ENCODE measurements around the gene AATK. TPM values are rescaled to one million over a fixed set of nuclear protein-coding genes. Genes with fewer than 3 reads are reported as not detected.

The AATK gene
- total and polyA plus RNA-seq, 10 of the 15 experiments (the other 5 are each of a cell fraction or from before 2014, with no cell fraction given), result 0.04 TPM; not detected in 9

DNA sequence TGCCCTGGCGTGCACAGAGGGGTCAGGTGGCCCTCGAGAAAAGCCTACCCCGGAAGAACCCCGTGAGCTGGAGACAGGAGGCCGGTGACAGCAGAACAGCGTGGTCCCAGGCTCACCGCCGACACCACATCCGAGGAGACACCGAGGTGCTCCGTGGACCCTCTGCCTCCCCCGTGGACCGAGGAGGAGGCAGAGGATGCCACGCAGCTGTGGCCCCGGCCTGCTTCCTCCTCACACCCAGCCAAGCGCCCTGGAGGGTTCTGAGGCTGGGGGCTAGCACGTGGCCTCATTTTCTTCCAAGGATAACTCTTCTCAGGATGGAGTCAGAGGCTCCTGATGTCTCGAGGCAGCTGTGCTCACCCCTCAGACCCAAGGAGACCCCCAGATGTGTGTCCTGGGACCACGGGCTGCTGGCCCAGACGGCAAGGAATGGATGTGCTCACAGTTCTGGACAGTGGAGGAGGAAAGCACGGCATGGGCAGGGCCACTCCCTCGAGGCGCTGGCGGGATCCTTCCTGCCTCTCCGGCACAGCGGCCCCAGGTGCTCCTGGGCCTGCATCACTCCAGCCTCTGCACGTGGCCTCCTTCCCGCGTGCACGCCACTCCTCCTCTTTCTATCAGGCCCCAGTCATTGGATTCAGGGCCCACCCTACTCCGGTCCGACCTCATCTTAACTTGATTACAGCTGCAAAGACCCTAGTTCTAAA lies 5.1 kb downstream of the AATK start:
- BruUV-seq (replicated peaks), result no TSS peak
- DNase-seq (ENCODE audit: low read depth, low spot score) (no peak), ATAC-seq (no peak), FAIRE-seq (no peak)
- ChIA-PET RAD21 (ENCODE audit: unreplicated experiment) (no interaction called here), CTCF (no interaction called here), SMC1A (ENCODE audit: uncharacterized antibody, unreplicated experiment) (no interaction called here), POLR2A (no interaction called here)
- Histone ChIP-seq H3K4me1 (ENCODE audit: control insufficient read depth, insufficient read depth, low read length) (no peaks in the 10 kb centered on the region), H3K9me3 (replicated peaks; ENCODE audit: control insufficient read depth, insufficient read depth, low read length) (no peaks in the 10 kb centered on the region), H3K27ac (ENCODE audit: control insufficient read depth, insufficient read depth) (no peak overlapping the region), H4K20me1 (ENCODE audit: control insufficient read depth, insufficient read depth) (no peaks in the 10 kb centered on the region), H3K4me2 (ENCODE audit: control insufficient read depth, insufficient read depth) (no peak overlapping the region), H3K79me2 (ENCODE audit: control insufficient read depth, insufficient read depth, low read length) (no peaks in the 10 kb centered on the region), H3K4me3 (no peak overlapping the region), H2AFZ (ENCODE audit: control insufficient read depth, low read depth, low read length) (no peak overlapping the region), H3K9ac (ENCODE audit: control insufficient read depth, insufficient read depth, low read length) (no peak overlapping the region), H3K27me3 (replicated peaks in 1 of 2; ENCODE audit: control insufficient read depth in 2 of 2, insufficient read depth in 2 of 2, low read length in 1 of 2) (no peaks in the 10 kb centered on the region; a peak in 2 of 4 replicates), H3K36me3 (ENCODE audit: control insufficient read depth in 2 of 2, insufficient read depth in 2 of 2, low read length in 1 of 2) (no peaks in the 10 kb centered on the region)
- WGBS (ENCODE audit: insufficient coverage, insufficient replicate concordance, low lambda C conversion rate, missing lambda C conversion rate), result 23% methylated on average over 30 of the region's 32 CpGs
- in situ Hi-C loops (cut with MboI), result no loop called here
- intact Hi-C loops (cut with micrococcal nuclease; ENCODE audit: unreplicated experiment), result no loop called here
- TF ChIP-seq RELA (IDR thresholded peaks at IDR 0.05; ENCODE audit: borderline replicate concordance, partially characterized antibody) (no peak), KAT2A (conservative IDR thresholded peaks at IDR 0.05; ENCODE audit: control insufficient read depth, low read depth, low read length) (no peak), SMARCA5 (IDR thresholded peaks at IDR 0.05) (no peak), HCFC1 (IDR thresholded peaks at IDR 0.05; ENCODE audit: low read length) (no peak), GATAD2B (conservative IDR thresholded peaks at IDR 0.05; ENCODE audit: low read depth) (no peak), NFYA (IDR thresholded peaks at IDR 0.05; ENCODE audit: borderline replicate concordance, low read depth, low read length) (no peak), MEF2A (IDR thresholded peaks at IDR 0.05; ENCODE audit: insufficient read depth, low read depth, low read length) (no peak), ZNF622 (IDR thresholded peaks at IDR 0.05) (no peak), FOS (IDR thresholded peaks at IDR 0.05; ENCODE audit: borderline replicate concordance, extremely low read depth, insufficient read length) (no peak)
- TF ChIP-seq, protein P1, sequence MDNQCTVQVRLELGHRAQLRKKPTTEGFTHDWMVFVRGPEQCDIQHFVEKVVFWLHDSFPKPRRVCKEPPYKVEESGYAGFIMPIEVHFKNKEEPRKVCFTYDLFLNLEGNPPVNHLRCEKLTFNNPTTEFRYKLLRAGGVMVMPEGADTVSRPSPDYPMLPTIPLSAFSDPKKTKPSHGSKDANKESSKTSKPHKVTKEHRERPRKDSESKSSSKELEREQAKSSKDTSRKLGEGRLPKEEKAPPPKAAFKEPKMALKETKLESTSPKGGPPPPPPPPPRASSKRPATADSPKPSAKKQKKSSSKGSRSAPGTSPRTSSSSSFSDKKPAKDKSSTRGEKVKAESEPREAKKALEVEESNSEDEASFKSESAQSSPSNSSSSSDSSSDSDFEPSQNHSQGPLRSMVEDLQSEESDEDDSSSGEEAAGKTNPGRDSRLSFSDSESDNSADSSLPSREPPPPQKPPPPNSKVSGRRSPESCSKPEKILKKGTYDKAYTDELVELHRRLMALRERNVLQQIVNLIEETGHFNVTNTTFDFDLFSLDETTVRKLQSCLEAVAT (IDR thresholded peaks at IDR 0.05), result no peak
- TF ChIP-seq, protein P2, sequence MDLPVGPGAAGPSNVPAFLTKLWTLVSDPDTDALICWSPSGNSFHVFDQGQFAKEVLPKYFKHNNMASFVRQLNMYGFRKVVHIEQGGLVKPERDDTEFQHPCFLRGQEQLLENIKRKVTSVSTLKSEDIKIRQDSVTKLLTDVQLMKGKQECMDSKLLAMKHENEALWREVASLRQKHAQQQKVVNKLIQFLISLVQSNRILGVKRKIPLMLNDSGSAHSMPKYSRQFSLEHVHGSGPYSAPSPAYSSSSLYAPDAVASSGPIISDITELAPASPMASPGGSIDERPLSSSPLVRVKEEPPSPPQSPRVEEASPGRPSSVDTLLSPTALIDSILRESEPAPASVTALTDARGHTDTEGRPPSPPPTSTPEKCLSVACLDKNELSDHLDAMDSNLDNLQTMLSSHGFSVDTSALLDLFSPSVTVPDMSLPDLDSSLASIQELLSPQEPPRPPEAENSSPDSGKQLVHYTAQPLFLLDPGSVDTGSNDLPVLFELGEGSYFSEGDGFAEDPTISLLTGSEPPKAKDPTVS (IDR thresholded peaks at IDR 0.05; ENCODE audit: low read depth, low read length), result no peak
- TF ChIP-seq, protein P3, sequence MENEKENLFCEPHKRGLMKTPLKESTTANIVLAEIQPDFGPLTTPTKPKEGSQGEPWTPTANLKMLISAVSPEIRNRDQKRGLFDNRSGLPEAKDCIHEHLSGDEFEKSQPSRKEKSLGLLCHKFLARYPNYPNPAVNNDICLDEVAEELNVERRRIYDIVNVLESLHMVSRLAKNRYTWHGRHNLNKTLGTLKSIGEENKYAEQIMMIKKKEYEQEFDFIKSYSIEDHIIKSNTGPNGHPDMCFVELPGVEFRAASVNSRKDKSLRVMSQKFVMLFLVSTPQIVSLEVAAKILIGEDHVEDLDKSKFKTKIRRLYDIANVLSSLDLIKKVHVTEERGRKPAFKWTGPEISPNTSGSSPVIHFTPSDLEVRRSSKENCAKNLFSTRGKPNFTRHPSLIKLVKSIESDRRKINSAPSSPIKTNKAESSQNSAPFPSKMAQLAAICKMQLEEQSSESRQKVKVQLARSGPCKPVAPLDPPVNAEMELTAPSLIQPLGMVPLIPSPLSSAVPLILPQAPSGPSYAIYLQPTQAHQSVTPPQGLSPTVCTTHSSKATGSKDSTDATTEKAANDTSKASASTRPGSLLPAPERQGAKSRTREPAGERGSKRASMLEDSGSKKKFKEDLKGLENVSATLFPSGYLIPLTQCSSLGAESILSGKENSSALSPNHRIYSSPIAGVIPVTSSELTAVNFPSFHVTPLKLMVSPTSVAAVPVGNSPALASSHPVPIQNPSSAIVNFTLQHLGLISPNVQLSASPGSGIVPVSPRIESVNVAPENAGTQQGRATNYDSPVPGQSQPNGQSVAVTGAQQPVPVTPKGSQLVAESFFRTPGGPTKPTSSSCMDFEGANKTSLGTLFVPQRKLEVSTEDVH (IDR thresholded peaks at IDR 0.05; ENCODE audit: low read depth, partially characterized antibody), result no peak
- TF ChIP-seq, protein P4, sequence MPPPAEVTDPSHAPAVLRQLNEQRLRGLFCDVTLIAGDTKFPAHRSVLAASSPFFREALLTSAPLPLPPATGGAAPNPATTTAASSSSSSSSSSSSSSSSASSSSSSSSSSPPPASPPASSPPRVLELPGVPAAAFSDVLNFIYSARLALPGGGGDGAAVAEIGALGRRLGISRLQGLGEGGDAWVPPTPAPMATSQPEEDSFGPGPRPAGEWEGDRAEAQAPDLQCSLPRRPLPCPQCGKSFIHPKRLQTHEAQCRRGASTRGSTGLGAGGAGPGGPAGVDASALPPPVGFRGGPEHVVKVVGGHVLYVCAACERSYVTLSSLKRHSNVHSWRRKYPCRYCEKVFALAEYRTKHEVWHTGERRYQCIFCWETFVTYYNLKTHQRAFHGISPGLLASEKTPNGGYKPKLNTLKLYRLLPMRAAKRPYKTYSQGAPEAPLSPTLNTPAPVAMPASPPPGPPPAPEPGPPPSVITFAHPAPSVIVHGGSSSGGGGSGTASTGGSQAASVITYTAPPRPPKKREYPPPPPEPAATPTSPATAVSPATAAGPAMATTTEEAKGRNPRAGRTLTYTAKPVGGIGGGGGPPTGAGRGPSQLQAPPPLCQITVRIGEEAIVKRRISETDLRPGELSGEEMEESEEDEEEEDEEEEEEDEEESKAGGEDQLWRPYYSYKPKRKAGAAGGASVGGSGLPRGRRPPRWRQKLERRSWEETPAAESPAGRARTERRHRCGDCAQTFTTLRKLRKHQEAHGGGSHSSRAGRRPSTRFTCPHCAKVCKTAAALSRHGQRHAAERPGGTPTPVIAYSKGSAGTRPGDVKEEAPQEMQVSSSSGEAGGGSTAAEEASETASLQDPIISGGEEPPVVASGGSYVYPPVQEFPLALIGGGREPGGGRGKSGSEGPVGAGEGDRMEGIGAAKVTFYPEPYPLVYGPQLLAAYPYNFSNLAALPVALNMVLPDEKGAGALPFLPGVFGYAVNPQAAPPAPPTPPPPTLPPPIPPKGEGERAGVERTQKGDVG (CRISPR knock-in tag; IDR thresholded peaks at IDR 0.05), result no peak
- TF ChIP-seq, protein P5, sequence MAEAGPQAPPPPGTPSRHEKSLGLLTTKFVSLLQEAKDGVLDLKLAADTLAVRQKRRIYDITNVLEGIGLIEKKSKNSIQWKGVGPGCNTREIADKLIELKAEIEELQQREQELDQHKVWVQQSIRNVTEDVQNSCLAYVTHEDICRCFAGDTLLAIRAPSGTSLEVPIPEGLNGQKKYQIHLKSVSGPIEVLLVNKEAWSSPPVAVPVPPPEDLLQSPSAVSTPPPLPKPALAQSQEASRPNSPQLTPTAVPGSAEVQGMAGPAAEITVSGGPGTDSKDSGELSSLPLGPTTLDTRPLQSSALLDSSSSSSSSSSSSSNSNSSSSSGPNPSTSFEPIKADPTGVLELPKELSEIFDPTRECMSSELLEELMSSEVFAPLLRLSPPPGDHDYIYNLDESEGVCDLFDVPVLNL (IDR thresholded peaks at IDR 0.05; ENCODE audit: low read depth, low read length), result no peak

Data from GM12878 (cell line).